ENCODE data around the gene GGCX.
A peak's percentile ranks its signal among the peaks of the same experiment; 100 is the strongest.

The GGCX gene

GRCh38 chr2:85541753-85542457 lies 19.4 kb downstream of the GGCX start:
- DNase-seq (ENCODE audit: low read depth in 2 of 2, low spot score in 1 of 2) = no peak

DNA sequence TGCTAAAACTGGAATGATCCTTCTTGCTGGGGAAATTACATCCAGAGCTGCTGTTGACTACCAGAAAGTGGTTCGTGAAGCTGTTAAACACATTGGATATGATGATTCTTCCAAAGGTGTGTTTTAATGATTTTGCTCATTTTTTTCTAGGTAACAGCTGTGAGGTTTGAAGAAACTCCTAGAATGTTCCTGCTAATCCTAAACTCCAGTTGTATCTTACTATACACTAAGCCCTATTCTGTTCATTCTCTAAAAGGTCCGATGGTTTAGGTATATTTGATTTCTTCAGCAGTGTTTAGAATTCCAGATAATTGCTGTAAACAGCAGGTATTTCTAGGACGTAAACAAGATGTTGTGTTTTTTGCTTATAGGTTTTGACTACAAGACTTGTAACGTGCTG lies 20.0 kb downstream of the GGCX start:
- DNase-seq (ENCODE audit: low read depth in 2 of 2, low spot score in 1 of 2) = no peak

DNA sequence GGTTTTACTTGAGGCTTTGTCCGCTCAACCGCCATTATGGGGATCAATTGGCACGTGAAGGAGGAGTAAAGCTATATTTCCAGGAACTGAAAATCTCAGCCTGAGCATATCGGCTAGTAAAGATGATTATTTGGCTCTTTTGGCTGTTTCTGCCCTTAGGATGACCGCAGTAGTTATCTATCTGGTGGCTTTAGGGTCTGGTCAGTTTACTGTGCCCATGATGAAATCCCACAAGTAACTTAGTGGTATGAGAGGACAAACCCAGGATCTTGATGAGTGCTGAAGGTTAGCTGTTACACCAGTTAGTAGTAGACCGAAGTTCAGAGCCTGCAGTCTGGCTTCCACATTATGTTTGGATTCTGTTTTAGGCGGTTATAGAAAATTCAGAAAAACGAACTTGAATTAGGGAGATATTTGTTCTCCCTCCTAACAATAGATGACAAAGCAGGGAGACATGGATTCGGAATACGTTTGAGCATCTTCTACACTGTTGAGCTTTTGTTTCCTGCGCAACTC lies 21.1 kb downstream of the GGCX start:
- no peak for DNase-seq (ENCODE audit: low read depth in 2 of 2, low spot score in 1 of 2)

GRCh38 chr2:85539361-85540132 lies 21.7 kb downstream of the GGCX start:
- peak; percentile 38 to 42 for DNase-seq (ENCODE audit: low read depth in 2 of 2, low spot score in 1 of 2)

- peak; percentile 74 to 78 for DNase-seq (ENCODE audit: low read depth in 2 of 2, low spot score in 1 of 2)
These were observed 22.6 kb downstream of the GGCX start, which contains the start of gene MAT2A for GRCh38 chr2:85538507-85539360. MAT2A (plus strand) TSS chr2:85539168; CDS start chr2:85539288, 120 bp downstream.

DNA sequence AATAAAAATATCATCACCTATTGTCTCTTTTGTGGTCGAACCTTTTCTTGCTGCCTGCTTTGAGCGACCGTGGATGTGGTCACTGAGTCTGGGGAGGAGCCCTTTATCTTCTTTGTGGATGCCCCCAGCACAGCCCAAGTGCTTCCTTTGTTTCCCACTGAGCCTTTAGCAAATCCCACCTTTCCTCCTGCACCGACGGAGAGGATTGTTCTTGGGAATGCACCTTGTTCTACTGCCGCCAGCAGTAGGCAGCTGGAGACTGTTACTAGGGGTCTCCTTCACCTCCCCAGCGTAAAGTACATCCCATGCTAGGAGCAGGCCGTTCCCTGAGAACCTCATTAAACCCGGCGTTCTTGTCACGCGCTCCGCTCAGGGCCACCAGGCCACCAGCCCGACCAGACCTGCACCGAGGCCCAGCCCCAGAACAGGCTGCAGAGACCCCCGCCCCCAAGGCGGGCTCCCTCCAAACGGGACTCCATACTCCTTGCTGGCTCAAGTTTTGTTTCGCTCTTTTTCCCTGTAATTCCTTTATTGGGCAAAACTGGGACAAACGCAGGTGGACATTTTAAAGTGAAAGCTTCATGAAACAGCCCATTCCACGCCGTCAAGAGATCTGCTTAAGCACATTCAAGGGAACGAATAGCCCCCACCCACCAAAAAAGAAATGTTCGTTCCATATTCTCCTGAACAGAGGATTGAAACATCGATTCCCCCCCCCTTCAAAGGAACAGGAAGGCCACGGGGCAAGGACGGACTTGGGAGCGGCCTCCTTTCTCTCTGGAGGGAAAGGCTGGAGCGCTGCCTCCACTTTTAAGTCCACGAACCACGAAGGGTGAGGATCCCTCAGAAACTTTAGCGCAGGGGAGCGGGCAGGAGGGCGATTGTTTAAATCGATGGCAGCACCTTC lies 23.4 kb downstream of the GGCX start:
- DNase-seq (ENCODE audit: low read depth in 2 of 2, low spot score in 1 of 2) = no peak

DNA sequence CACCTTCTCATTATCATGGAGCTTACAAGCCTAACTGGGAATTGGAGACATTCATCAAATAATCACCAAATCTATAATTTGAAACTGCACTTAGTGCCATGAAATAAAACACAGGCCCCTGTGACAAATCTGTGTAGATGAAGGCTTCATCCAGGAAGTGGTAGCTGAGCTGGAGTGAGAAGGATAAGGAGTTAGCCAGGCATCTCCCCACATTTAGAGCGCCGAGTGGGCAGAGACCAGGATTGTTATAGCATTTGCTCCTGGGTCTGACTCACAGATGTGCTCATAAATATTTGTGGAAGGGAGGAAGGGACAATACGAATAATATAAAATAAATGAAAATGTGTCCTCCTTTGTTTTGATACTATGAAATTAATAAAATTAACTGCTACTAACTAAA lies 24.8 kb downstream of the GGCX start:
- DNase-seq (ENCODE audit: low read depth in 2 of 2, low spot score in 1 of 2) = no peak

GRCh38 chr2:85534881-85535280 lies 26.4 kb downstream of the GGCX start:
- no peak for DNase-seq (ENCODE audit: low read depth in 2 of 2, low spot score in 1 of 2)

- DNase-seq (ENCODE audit: low read depth in 2 of 2, low spot score in 1 of 2) = no peak
These were observed 27.2 kb downstream of the GGCX start for GRCh38 chr2:85534099-85534498.

GRCh38 chr2:85531589-85531988 lies 29.7 kb downstream of the GGCX start:
- no peak for DNase-seq (ENCODE audit: low read depth in 2 of 2, low spot score in 1 of 2)

DNA sequence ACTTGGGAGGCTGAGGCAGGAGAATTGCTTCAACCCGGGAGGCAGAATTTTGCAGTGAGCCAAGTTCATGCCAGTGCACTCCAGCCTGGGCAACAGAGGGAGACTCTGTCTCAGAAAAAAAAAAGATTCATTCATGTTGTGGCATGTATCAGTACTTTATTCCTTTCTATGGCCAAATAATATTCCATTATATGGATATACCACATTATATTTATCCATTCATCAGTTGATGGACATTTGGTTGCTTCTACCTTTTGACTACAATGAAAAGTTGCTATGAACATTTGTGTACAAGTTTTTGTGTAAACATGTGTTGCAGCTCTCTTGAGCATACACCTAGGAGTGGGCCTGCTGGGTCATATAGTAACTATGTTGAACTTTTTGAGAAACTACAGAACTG lies 31.5 kb downstream of the GGCX start:
- no peak for DNase-seq (ENCODE audit: low read depth in 2 of 2, low spot score in 1 of 2)

DNA sequence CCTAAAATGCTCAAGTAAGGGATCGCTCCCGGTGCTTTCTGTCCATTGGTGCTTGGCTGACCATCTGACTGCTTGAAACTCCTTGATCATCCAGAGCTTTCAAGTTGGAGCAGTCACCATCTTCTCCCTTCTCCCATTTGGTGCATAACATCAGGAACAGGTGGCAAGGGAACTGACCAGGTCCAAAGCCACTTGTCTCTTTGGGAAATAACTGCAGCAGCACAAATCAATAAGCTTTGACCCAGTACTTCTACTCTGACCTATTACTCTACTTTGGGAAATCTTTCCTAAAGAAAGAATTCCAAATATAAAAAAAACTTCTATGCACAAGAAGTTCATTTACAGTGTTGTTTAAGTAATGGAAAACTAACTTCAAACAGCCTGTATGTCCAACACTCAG lies 32.9 kb downstream of the GGCX start:
- DNase-seq (ENCODE audit: low read depth in 2 of 2, low spot score in 1 of 2) = no peak

GRCh38 chr2:85527787-85528186 lies 33.5 kb downstream of the GGCX start:
- no peak for DNase-seq (ENCODE audit: low read depth in 2 of 2, low spot score in 1 of 2)

DNA sequence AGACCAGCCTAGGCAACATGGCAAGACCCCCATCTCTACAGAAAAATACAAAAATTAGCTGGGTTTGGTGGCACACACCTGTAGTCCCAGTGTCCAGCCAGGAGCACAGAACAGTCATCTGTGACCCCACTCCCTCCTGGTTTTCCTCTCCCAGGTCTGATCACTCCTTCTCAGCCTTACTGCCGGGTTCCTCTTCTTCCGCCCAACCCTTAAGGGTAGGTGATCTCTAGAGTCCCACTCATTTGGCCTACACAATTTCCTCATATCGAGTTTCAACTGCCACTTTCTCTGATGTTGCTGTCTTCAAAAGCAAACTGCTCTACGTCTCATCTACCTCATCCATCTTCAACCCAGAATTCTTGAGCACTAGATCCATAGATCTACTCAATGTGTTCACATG lies 35.7 kb downstream of the GGCX start:
- DNase-seq (ENCODE audit: low read depth in 2 of 2, low spot score in 1 of 2) = no peak

- no peak for DNase-seq (ENCODE audit: low read depth in 2 of 2, low spot score in 1 of 2)
These were observed 36.3 kb downstream of the GGCX start for GRCh38 chr2:85525029-85525428.

GRCh38 chr2:85524336-85524908 lies 36.9 kb downstream of the GGCX start:
- DNase-seq (ENCODE audit: low read depth in 2 of 2, low spot score in 1 of 2) = no peak

GRCh38 chr2:85523903-85524335 lies 37.4 kb downstream of the GGCX start:
- DNase-seq (ENCODE audit: low read depth in 2 of 2, low spot score in 1 of 2) = no peak

DNA sequence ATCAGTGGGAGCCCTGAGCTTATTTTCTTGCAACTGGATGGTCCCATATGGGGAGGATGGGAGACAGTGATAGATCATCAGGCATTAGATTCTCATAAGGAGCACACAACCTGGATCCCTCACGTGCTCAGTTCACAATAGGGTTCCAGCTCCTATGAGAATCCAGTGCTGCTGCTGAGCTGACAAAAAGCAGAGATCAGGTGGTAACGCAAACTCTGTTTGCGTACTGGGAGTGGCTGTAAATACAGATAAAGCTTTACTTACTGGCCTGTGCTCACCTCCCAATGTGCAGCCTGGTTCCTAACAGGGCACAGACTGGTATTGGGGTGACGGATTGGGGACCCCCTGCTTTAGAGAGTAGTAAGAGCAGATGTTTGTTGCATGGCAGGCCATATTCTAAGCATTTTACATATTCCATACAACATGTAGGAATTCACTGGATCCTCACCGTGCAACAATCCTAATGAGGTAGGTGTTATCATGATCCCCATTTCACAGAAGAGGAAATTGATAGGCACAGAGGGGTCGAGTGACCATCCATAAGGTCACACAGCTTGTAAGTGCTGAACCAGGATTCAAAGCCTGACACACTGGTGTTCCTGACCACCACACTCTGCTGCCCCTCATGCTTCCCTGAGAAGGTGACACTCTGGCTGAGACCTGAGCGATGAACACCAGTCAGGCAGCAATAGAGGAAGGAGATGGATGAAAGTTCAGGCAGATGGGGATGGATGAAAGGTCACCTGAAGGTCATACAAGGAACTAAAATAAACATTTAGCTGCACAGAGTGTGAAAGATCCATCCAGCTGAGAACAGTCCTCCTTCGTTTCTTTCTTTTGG lies 38.0 kb downstream of the GGCX start:
- no peak for DNase-seq (ENCODE audit: low read depth in 2 of 2, low spot score in 1 of 2)

- DNase-seq (ENCODE audit: low read depth in 2 of 2, low spot score in 1 of 2) = no peak
These were observed 39.1 kb downstream of the GGCX start for GRCh38 chr2:85522090-85522647.

Data from stimulated activated CD8-positive, alpha-beta memory T cell treated with anti-CD3 and anti-CD28 coated beads, Interleukin-4, amount 100 ng/mL, for 1 hour (primary cell).